ENCODE data around the gene DIP2B. TPM values are rescaled to one million over a fixed set of nuclear protein-coding genes. Genes with fewer than 3 reads are reported as not detected.

DIP2B gene
- polyA plus RNA-seq, 2 of the 4 experiments (the other 2 are of a cell fraction): 16.9 to 29.3 TPM

DNA sequence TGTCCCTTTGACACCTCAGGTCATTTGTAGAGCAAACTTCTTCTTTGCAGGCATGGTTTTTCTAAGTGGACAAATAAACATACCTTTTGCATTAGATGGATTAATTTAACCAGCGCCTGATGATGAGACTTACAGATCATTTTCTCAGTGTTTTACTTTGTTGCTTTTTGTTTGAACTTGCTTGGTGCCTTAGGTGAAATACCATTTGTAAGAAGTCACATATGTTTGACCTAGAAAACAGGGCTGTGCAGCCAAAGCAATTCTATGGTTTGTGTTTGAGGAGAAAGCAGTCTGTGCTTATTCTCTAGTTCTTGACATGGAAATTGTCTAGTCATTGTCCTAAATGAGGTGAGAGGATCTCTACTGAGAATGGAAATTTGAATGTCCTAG is 111.1 kb downstream of the DIP2B start:
- DNase-seq (ENCODE audit: low read depth in 1 of 2, low spot score in 1 of 2): peak in 1 of 2 experiments; percentile 51

DNA sequence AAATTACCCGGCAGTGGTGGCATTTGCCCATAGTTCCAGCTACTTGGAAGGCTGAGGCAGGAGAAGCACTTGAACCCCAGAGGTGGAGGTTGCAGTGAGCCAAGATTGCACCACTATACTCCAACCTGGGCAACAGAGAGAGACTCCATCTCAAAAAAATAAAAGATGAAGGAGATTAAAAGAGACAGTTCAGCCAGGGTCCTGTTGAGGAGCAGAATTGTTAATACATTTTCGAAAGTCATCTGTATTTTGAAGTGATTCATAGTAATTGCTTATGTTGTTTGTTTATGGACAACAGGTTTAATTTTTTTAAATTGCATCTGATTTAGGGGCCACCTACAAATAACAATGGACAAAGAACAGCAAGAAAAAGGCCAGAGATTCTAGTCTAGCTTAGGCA is 112.9 kb downstream of the DIP2B start:
- Histone ChIP-seq H3K4me3 (no peak overlapping the region), H3K4me1 (peaks cover 71% of the 10 kb centered on the region), H3K27ac (no peak overlapping the region), H3K9me3 (no peaks in the 10 kb centered on the region), H3K4me2 (no peak overlapping the region)
- FAIRE-seq (no peak), ATAC-seq (no peak), DNase-seq (ENCODE audit: low read depth in 1 of 2, low spot score in 1 of 2) (no peak)
- CTCF ChIA-PET: interaction anchor here (0.7 kb wide), 1 partner anchor 113 kb away, joined by 3 read pairs; the partner anchor contains the start of gene DIP2B
- POLR2A ChIA-PET: no interaction called here
- WGBS (ENCODE audit: missing lambda C conversion rate): 52% methylated on average over 2 of the region's 2 CpGs
- TF ChIP-seq BHLHE40 (IDR thresholded peaks at IDR 0.05; ENCODE audit: low read depth, low read length) (no peak), FOXS1 (CRISPR knock-in tag; IDR thresholded peaks at IDR 0.05) (no peak), HDAC2 (IDR thresholded peaks at IDR 0.05) (no peak), MAX (IDR thresholded peaks at IDR 0.05) (no peak), POLR2AphosphoS2 (conservative IDR thresholded peaks at IDR 0.05; ENCODE audit: low read length) (no peak), KDM5A (IDR thresholded peaks at IDR 0.05) (no peak), MYC (IDR thresholded peaks at IDR 0.05; ENCODE audit: borderline replicate concordance, low read length) (no peak), RCOR1 (IDR thresholded peaks at IDR 0.05; ENCODE audit: low read depth, low read length) (no peak), HES2 (IDR thresholded peaks at IDR 0.05) (no peak), RFX5 (IDR thresholded peaks at IDR 0.05) (no peak), HOXB5 (CRISPR knock-in tag; IDR thresholded peaks at IDR 0.05) (no peak), CBX8 (IDR thresholded peaks at IDR 0.05) (no peak), CTCF (IDR thresholded peaks at IDR 0.05) (no peak), TFCP2L1 (CRISPR knock-in tag; IDR thresholded peaks at IDR 0.05) (no peak), TP53 (CRISPR knock-in tag; IDR thresholded peaks at IDR 0.05) (no peak), NFE2L2 (conservative IDR thresholded peaks at IDR 0.05; ENCODE audit: low read length) (no peak), CEBPB (IDR thresholded peaks at IDR 0.05) (no peak), SREBF2 (IDR thresholded peaks at IDR 0.05) (no peak), ESRRA (IDR thresholded peaks at IDR 0.05; ENCODE audit: borderline replicate concordance, low read length) (no peak)
- TF ChIP-seq, protein P1, sequence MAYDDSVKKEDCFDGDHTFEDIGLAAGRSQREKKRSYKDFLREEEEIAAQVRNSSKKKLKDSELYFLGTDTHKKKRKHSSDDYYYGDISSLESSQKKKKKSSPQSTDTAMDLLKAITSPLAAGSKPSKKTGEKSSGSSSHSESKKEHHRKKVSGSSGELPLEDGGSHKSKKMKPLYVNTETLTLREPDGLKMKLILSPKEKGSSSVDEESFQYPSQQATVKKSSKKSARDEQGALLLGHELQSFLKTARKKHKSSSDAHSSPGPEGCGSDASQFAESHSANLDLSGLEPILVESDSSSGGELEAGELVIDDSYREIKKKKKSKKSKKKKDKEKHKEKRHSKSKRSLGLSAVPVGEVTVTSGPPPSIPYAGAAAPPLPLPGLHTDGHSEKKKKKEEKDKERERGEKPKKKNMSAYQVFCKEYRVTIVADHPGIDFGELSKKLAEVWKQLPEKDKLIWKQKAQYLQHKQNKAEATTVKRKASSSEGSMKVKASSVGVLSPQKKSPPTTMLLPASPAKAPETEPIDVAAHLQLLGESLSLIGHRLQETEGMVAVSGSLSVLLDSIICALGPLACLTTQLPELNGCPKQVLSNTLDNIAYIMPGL (CRISPR knock-in tag; IDR thresholded peaks at IDR 0.05; ENCODE audit: borderline replicate concordance): no peak

More for the DNA sequence above, 111.1 kb downstream of the DIP2B start:
- H3K4me3 ChIP-seq: no peak overlapping the region
- peaks cover 57% of the 10 kb centered on the region for H3K4me1 ChIP-seq
- POLR2A ChIA-PET: no interaction called here
- peak overlapping the region; percentile 44 for H3K4me2 ChIP-seq
- ATAC-seq (peak in 1 of 2 experiments; percentile 22; a peak in 2 of 6 replicates), FAIRE-seq (no peak)
- 31% methylated on average over 1 of the region's 1 CpG for WGBS (ENCODE audit: missing lambda C conversion rate)
- CTCF ChIA-PET: interaction anchor here (1.1 to 1.2 kb wide), 2 partner anchors 111 to 112 kb away, joined by 3 to 5 read pairs; partner anchors contain the start of gene DIP2B
- peak overlapping the region; percentile 17 to 53; a peak in 4 of 6 replicates for H3K27ac ChIP-seq
- no peaks in the 10 kb centered on the region for H3K9me3 ChIP-seq
- no peak for TF ChIP-seq POLR2AphosphoS2 (conservative IDR thresholded peaks at IDR 0.05; ENCODE audit: low read length)
- 0 out of 2 replicates have a peak, but pooled peaks have one; percentile 21 for TF ChIP-seq NFE2L2 (conservative IDR thresholded peaks at IDR 0.05; ENCODE audit: low read length)
- peak; percentile 88 for TF ChIP-seq MAFK (IDR thresholded peaks at IDR 0.05; ENCODE audit: partially characterized antibody)
- TF ChIP-seq RFX5 (IDR thresholded peaks at IDR 0.05): no peak
- TF ChIP-seq HEYL (CRISPR knock-in tag; IDR thresholded peaks at IDR 0.05): no peak
- no peak for TF ChIP-seq KDM5A (IDR thresholded peaks at IDR 0.05)
- TF ChIP-seq RCOR1 (IDR thresholded peaks at IDR 0.05; ENCODE audit: low read depth, low read length): no peak

All from A549 (cell line).